Smooth muscle cell (in vitro differentiated cells): ENCODE data around the gene TMEM238L. TPM values are rescaled to one million over a fixed set of nuclear protein-coding genes. Genes with fewer than 3 reads are reported as not detected.

ENCODE experiments used
- DNase-seq: peaks from one replicate; lab custom pipeline; 2025; ENCODE audit not compliant: unreplicated experiment; lab: John Stamatoyannopoulos, UW
- H2AFZ ChIP-seq: fragments of 200-600 bp; sonication (generic); 2 replicates; pipeline ENCODE4 v1.6.0; 2016; ENCODE audit warnings: antibody characterized with exemption, low read depth, mild to moderate bottlenecking
- H3F3A ChIP-seq: fragments of 200-600 bp; sonication (generic); 2 replicates; pipeline ENCODE4 v1.6.0; 2017; ENCODE audit warnings: antibody characterized with exemption, low read depth
- H3K27ac ChIP-seq: fragments of 200-600 bp; sonication (generic); 2 replicates; pipeline ENCODE4 v1.5.1; 2016; ENCODE audit warnings: low read depth, mild to moderate bottlenecking
- H3K27me3 ChIP-seq: fragments of 200-600 bp; sonication (generic); 2 replicates; pipeline ENCODE4 v1.6.1; 2016; ENCODE audit warnings: low read depth, mild to moderate bottlenecking
- H3K36me3 ChIP-seq: fragments of 200-600 bp; sonication (generic); 2 replicates; pipeline ENCODE4 v1.5.1; 2016; ENCODE audit warnings: low read depth
- H3K4me1 ChIP-seq: fragments of 200-600 bp; sonication (generic); 2 replicates; pipeline ENCODE4 v1.5.1; 2016; ENCODE audit warnings: low read depth
- H3K4me2 ChIP-seq: fragments of 200-600 bp; sonication (generic); 2 replicates; pipeline ENCODE4 v1.6.0; 2016; ENCODE audit warnings: mild to moderate bottlenecking
- H3K4me3 ChIP-seq: fragments of 200-600 bp; sonication (generic); 2 replicates; pipeline ENCODE4 v1.5.1; 2016; ENCODE audit warnings: mild to moderate bottlenecking
- H3K79me2 ChIP-seq: fragments of 200-600 bp; sonication (generic); 2 replicates; pipeline ENCODE4 v1.6.0; 2016; ENCODE audit warnings: low read depth, mild to moderate bottlenecking
- H3K9ac ChIP-seq: fragments of 200-600 bp; sonication (generic); 2 replicates; pipeline ENCODE4 v1.6.0; 2016; ENCODE audit warnings: low read depth
- H3K9me3 ChIP-seq: fragments of 200-600 bp; sonication (generic); replicated peaks from 2 replicates; pipeline ENCODE4 v1.5.1; 2016; ENCODE audit warnings: low read depth
- H4K20me1 ChIP-seq: fragments of 200-600 bp; sonication (generic); 2 replicates; pipeline ENCODE4 v1.6.0; 2016; ENCODE audit warnings: low read depth
- WGBS: methylation state at CpG from one replicate; pipeline ENCODE4 v1.1.7; 2016; ENCODE audit warnings: low lambda C conversion rate; 5-methylcytosine and 5-hydroxymethylcytosine counted together
- polyA plus RNA-seq: library from polyadenylated mRNA; unstranded; fragments of >200 nt; fragmentation: Nextera tagmentation; extraction: Ambion mirVana; gene quantifications from 2 replicates; pipeline ENCODE4 v1.2.1, GENCODE V29; 2016
- total RNA-seq: library from RNA; depleted of rRNA; stranded (reverse); fragments of >200 nt; gene quantifications from 2 replicates; pipeline ENCODE4 v1.2.3, GENCODE V29; 2014
- TF ChIP-seq, protein P1 (sequence below): fragments of 200-600 bp; sonication (generic); IDR thresholded peaks from 2 replicates; pipeline ENCODE4 v1.5.1; 2017; ENCODE audit warnings: borderline replicate concordance, mild to moderate bottlenecking, antibody characterized with exemption; ENCODE audit not compliant: insufficient read depth, poor library complexity, severe bottlenecking

Gene TMEM238L
- total and polyA plus RNA-seq, 2 experiments from 2014 or later, result not detected

GRCh38 chr17:10785295-10785694, 18.6 kb downstream of the TMEM238L start:
- Histone ChIP-seq H3K27ac (no peak overlapping the region), H3K9ac (no peak overlapping the region), H2AFZ (no peak overlapping the region), H3K4me3 (no peak overlapping the region), H3K4me1 (no peaks in the 10 kb centered on the region), H3K27me3 (no peaks in the 10 kb centered on the region), H3K4me2 (no peak overlapping the region), H3F3A (no peaks in the 10 kb centered on the region), H3K36me3 (no peaks in the 10 kb centered on the region), H4K20me1 (no peaks in the 10 kb centered on the region), H3K79me2 (no peaks in the 10 kb centered on the region), H3K9me3 (no peaks in the 10 kb centered on the region)
- TF ChIP-seq, protein P1, sequence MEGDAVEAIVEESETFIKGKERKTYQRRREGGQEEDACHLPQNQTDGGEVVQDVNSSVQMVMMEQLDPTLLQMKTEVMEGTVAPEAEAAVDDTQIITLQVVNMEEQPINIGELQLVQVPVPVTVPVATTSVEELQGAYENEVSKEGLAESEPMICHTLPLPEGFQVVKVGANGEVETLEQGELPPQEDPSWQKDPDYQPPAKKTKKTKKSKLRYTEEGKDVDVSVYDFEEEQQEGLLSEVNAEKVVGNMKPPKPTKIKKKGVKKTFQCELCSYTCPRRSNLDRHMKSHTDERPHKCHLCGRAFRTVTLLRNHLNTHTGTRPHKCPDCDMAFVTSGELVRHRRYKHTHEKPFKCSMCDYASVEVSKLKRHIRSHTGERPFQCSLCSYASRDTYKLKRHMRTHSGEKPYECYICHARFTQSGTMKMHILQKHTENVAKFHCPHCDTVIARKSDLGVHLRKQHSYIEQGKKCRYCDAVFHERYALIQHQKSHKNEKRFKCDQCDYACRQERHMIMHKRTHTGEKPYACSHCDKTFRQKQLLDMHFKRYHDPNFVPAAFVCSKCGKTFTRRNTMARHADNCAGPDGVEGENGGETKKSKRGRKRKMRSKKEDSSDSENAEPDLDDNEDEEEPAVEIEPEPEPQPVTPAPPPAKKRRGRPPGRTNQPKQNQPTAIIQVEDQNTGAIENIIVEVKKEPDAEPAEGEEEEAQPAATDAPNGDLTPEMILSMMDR, result no peak
- 93% methylated on average over 2 of the region's 2 CpGs for WGBS
- DNase-seq, result no peak

- DNase-seq, result no peak
- 80% methylated on average over 2 of the region's 2 CpGs for WGBS
Observed at GRCh38 chr17:10779609-10780008, 24.3 kb downstream of the TMEM238L start.

GRCh38 chr17:10777890-10778289, 26.0 kb downstream of the TMEM238L start:
- TF ChIP-seq, protein P1, result no peak
- Histone ChIP-seq H3K36me3 (no peaks in the 10 kb centered on the region), H3K79me2 (no peaks in the 10 kb centered on the region), H2AFZ (no peak overlapping the region), H3K27ac (no peak overlapping the region), H3K9me3 (no peaks in the 10 kb centered on the region), H4K20me1 (no peaks in the 10 kb centered on the region), H3K4me1 (no peaks in the 10 kb centered on the region), H3F3A (no peaks in the 10 kb centered on the region), H3K9ac (no peak overlapping the region), H3K4me2 (no peak overlapping the region), H3K27me3 (no peaks in the 10 kb centered on the region), H3K4me3 (no peak overlapping the region)
- no peak for DNase-seq
- WGBS, result 96% methylated on average over 6 of the region's 6 CpGs

More at GRCh38 chr17:10779609-10780008, 24.3 kb downstream of the TMEM238L start:
- Histone ChIP-seq H3K27me3 (no peaks in the 10 kb centered on the region), H3F3A (no peaks in the 10 kb centered on the region), H3K36me3 (no peaks in the 10 kb centered on the region), H3K4me2 (no peak overlapping the region), H3K9ac (no peak overlapping the region), H2AFZ (no peak overlapping the region), H3K27ac (no peak overlapping the region), H3K9me3 (no peaks in the 10 kb centered on the region), H3K79me2 (no peaks in the 10 kb centered on the region), H3K4me1 (no peaks in the 10 kb centered on the region), H4K20me1 (no peaks in the 10 kb centered on the region), H3K4me3 (no peak overlapping the region)
- TF ChIP-seq, protein P1, result no peak

GRCh38 chr17:10777131-10777807, 26.6 kb downstream of the TMEM238L start:
- no peak for DNase-seq
- 94% methylated on average over 11 of the region's 11 CpGs for WGBS
- TF ChIP-seq, protein P1, result no peak
- Histone ChIP-seq H3K27ac (no peak overlapping the region), H3K36me3 (no peaks in the 10 kb centered on the region), H3K27me3 (no peaks in the 10 kb centered on the region), H3K9me3 (no peaks in the 10 kb centered on the region), H3F3A (no peaks in the 10 kb centered on the region), H3K79me2 (no peaks in the 10 kb centered on the region), H3K4me3 (no peak overlapping the region), H3K9ac (no peak overlapping the region), H3K4me2 (no peak overlapping the region), H2AFZ (no peak overlapping the region), H3K4me1 (no peaks in the 10 kb centered on the region), H4K20me1 (no peaks in the 10 kb centered on the region)
